Choroid plexus epithelial cell (primary cell): ENCODE data around the gene VSX1.

Experiments
- DNase-seq: peaks from one replicate; pipeline ENCODE4 v3.0.0-alpha.2; 2010; ENCODE audit warnings: low read depth
- H3K4me3 ChIP-seq: 2 replicates; pipeline ENCODE4 v1.5.1; 2011; ENCODE audit warnings: low read depth, mild to moderate bottlenecking, control low read depth, low read length, moderate library complexity
- CTCF ChIP-seq: conservative IDR thresholded peaks from 2 replicates; pipeline ENCODE4 v1.5.1; 2011; ENCODE audit warnings: low read depth, mild to moderate bottlenecking, control low read depth, inconsistent platforms, low read length, moderate library complexity

Gene VSX1

DNA sequence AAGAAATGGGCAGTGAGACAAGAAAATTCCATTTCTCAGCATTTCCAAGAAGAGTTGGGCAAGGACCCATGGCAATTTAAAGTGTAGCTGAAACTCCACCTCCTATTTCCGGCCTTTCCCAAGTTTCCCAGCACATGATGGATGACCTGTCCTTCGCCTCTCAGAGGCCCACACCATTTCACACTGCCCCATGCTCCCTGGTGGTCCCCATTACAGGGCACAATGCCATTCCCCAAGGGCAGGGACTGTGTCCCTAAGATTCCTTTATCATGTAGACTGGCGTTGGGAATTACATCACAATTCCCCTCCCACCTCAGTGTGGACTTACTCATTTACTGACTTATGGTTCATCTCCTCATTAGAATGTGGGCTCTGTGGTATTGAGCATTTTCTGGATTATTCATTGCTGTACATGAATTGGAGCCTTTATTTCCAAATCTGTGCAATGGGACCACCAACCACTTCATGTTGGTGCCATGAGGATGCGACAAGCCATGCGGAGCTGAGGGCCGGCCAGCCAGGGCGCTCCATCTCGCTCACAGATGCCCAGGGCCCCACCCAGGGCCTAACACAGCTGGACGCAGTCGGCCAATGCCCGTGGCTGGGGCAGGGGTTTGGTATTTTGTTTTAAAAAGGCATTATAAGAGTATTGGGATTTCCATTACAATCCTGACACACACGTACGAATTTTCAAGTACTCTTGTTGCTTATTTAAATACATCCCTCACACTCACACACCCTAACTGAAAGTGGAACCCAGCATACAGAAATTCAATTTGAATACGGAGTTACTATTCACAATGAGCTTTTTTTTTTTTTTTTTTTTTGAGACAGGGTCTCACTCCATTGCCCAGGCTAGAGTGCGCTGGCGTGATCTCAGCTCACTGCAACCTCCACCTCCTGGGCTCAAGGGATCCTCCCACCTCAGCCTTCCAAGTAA, 29.4 kb downstream of the VSX1 start:
- no peak for DNase-seq
- no peak overlapping the region for H3K4me3 ChIP-seq
- TF ChIP-seq CTCF, result no peak

- TF ChIP-seq CTCF, result no peak
- no peak overlapping the region for H3K4me3 ChIP-seq
- DNase-seq, result no peak
These were observed 30.4 kb downstream of the VSX1 start for GRCh38 chr20:25051386-25052155.

DNA sequence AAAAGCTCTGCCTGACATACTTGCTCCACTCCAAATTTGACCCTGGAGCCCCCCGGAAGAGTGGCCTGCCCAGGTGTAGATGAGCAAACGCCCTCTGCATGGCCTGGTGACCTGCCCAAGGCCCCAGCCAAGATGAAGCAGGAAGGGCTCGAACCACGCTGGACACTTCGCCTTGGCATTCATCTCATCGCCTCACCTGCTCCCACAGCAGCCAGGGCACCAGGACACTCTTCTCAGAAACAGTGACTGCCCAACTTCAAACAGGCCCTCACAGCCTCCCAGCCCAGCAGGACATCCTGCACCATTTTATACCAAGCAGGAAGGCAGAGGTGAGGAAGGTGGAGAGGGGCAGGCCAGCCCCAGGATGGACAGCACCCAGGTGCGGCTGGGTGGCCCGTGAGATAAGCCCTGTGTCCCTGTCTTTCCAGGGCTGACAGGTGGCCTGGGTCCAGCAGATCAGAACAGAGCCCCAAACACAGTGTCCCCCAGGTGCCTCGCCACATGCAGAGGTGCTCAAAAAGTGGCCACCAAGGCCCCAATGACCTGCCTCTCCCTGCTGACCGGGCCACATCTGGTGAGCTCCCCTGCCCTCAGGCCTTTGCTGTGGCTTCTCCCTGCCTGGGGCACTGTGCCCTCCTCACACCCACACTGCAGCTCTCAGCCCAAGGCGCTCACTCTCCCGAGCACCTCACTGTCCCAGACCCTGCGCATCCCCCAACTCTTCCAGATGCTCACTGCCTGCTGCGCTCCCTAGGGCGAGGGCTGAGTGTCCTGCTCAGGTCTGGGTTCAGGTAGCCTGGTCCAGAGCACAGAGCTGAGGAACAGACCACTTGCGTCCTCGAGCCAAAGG, 31.2 kb downstream of the VSX1 start:
- no peak for TF ChIP-seq CTCF
- no peak overlapping the region for H3K4me3 ChIP-seq
- DNase-seq, result no peak

GRCh38 chr20:25050082-25050481, 31.9 kb downstream of the VSX1 start:
- H3K4me3 ChIP-seq, result no peak overlapping the region
- TF ChIP-seq CTCF, result no peak
- DNase-seq, result no peak

DNA sequence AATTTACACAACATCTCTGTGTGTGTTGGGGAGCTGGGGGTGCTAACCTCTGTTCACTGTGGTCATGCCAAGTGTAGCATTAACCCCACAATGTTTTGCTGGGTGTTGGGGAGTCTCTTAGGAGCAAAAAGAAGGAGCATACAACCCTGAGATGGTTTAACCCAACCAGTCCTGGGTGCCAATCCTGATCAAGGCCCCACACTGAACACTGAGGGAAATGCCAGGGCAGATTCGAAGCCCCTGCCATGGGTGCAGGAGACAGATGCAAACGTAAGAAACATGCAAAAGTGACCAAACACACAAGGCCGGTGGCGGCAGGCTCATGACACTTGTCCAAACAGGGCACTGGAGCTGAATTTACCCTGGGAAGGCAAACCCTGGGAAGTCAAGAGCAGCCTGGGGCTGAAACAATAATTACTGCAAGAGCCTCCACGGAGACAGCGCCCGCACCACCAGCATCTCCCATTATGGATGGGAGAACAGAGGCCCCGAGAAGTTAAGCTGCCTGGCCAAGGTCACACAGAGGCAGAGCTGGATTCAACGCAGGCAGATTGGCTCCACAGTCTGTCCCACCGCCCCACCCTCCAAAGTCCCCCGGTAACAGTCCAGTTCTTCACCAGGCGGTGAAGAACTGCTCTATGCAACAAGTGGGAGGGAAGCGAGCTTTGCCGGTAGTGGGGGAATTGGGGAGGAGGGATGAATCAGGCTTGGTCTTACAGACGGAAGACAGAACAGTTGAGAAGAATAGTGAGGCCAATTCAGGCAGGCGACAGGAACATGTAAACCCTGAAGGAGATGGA, 32.5 kb downstream of the VSX1 start:
- TF ChIP-seq CTCF, result no peak
- DNase-seq, result no peak

DNA sequence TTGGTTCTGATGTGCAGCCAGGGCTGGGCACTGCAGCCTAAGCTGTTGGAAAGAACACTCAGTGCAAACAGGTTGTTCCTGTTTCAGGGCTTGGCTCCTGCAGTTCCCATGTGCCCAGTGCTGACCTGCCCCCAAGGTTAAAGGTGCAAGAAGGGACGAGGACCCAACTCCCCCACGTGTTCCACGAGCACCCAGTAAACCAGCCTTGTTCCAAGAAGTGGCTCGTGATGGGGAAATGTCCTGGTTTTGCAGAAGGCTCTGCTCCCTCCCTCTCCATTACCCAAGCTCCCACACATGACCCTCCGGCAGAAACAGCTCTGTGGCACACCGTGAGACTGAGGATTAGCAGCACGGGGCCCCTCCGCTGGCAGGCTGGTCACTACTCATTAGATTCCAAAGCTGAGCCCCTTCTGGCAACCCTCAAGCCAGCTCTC, 33.4 kb downstream of the VSX1 start:
- no peak for DNase-seq
- no peak overlapping the region for H3K4me3 ChIP-seq
- TF ChIP-seq CTCF, result no peak

More for the DNA sequence above, 32.5 kb downstream of the VSX1 start:
- no peak overlapping the region for H3K4me3 ChIP-seq
